MM.1S (cell line): ENCODE measurements around the gene CLNK.

ENCODE experiments used
- CTCF ChIP-seq: fragments of 300-600 bp; sonication (generic); IDR thresholded peaks from 2 replicates; pipeline ENCODE4 v1.5.1; 2016; ENCODE audit warnings: antibody characterized with exemption, low read length, mixed read lengths
- EZH2 ChIP-seq: fragments of 300-600 bp; sonication (generic); optimal IDR thresholded peaks from 2 replicates; pipeline ENCODE3; 2017; ENCODE audit warnings: low read depth, mild to moderate bottlenecking, antibody characterized with exemption, low read length, mixed read lengths
- EZH2phosphoT487 ChIP-seq: fragments of 300-600 bp; sonication (generic); IDR thresholded peaks from 2 replicates; pipeline ENCODE4 v1.6.1; 2018; ENCODE audit warnings: antibody characterized with exemption, low read length

GRCh38 chr4:10731162-10731561 is 46.6 kb upstream of the CLNK start:
- TF ChIP-seq CTCF (no peak), EZH2 (no peak), EZH2phosphoT487 (no peak)
